ENCODE data around the gene EDDM13.
"Not testable (repeated sequence)": the region's sequence is repeated elsewhere in the genome, so short reads cannot be mapped to it uniquely, and the experiment has no call there.

Gene EDDM13

DNA sequence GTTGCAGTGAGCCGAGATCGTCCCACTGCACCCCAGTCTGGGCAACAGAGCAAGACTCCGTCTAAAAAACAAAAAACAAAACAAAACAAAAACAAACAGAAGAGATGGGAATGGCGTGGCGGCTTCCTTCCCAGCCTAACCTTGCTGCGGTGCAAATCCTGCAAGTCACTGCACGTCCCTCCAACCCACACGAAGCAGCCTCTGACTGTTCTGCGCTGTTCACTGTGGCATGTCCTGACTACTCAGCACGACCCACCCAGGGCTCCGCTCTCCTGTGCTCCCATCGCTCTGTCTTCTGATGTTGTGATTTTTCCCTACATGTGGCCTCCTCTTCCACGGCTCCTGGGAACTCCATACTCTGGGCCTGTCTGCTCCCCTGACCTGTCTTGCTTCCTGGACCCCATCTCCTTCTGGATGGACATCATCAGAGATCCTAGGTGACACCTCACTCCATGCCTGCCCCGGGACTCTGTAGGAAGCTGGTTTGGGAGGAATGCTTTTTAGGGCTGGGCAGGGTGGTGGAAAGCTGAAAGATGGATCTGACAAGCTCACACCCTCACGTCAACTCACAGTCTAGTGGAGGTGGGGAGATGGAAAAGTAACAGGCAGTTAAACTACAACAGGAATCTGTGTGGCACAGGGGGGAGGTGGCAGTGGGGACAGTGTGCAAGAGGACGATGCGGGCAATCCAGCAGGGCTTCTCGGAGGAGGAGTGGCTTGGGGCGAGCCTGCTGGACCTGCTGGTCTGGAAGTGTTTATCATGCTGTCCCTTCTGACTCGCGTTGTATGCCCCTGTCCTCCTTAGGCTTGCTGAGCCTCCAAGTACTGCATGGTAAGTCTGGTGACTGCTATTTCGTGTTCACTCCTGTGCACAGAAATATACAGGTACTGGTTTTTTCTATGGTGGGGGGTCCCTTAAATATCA, 23.2 kb downstream of the EDDM13 start:
- no peak for DNase-seq (ENCODE audit: low read depth)

- no peak for DNase-seq (ENCODE audit: low read depth)
Measured at GRCh38 chr19:56297010-56297409, 24.5 kb downstream of the EDDM13 start.

DNA sequence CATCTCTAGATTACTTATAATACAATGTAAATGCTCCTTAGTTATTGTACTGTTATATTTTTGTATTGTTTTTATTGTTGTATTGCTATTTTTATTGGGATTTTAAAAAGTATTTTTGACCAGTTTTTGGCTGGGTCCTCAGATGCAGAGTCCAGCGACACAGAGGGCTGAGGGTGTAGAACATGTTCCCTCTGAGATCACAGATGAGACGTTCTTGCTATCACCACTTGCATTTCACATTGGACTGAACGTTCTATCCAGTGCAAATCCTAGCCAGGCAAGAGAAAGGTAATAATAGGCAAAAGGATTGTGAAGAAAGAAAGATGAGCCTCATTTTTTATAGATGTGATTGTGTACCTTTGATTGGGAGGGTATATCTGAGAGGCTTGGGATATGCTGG, 27.1 kb downstream of the EDDM13 start:
- no peak for DNase-seq (ENCODE audit: low read depth)

- DNase-seq (ENCODE audit: low read depth): no peak
Measured at GRCh38 chr19:56301155-56301554, 28.6 kb downstream of the EDDM13 start.

DNA sequence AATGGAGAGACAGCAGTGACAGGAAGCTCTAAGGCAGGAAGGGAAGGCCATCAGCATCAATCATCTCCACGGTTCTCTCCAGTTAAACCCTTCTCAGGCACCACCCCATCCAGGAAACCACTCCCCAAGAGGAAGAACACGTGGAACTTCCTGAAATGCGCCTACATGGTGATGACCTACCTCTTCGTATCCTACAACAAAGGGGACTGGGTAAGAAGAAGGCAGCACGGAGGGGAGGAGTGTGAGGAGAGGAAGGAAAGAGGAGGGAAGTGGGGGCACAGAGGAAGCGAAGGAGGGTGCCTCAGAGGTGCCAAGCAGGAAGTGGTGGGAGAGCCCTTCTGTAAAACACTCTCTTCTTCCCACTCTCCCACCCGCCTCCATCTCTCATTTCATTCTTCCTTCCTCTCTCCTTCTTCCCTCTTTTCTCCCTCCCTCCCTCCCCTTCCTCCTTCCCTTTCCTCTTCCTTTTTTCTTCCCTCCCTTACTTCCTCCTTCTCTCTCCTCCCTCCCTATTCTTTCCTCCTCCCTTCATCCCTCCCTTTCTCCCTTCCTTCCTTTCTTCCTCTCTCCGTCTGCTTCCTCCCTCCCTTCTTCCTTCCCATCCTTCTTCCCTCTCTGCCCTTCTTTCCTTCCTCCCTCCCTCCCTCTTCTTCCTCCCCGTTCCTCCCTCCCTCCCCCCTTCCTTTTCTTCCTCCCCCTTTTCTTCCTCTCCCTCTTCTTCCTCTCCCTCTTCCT, 29.5 kb downstream of the EDDM13 start:
- DNase-seq (ENCODE audit: low read depth): no peak

GRCh38 chr19:56304243-56304642, 31.7 kb downstream of the EDDM13 start:
- no peak for DNase-seq (ENCODE audit: low read depth)

GRCh38 chr19:56306016-56306415, 33.5 kb downstream of the EDDM13 start:
- no peak for DNase-seq (ENCODE audit: low read depth)

GRCh38 chr19:56307062-56307461, 34.5 kb downstream of the EDDM13 start:
- DNase-seq (ENCODE audit: low read depth): not testable (repeated sequence)

- no peak for DNase-seq (ENCODE audit: low read depth)
Measured at GRCh38 chr19:56308792-56309191, 36.2 kb downstream of the EDDM13 start.

GRCh38 chr19:56309511-56310185, 37.1 kb downstream of the EDDM13 start:
- DNase-seq (ENCODE audit: low read depth): peak; percentile 3

DNA sequence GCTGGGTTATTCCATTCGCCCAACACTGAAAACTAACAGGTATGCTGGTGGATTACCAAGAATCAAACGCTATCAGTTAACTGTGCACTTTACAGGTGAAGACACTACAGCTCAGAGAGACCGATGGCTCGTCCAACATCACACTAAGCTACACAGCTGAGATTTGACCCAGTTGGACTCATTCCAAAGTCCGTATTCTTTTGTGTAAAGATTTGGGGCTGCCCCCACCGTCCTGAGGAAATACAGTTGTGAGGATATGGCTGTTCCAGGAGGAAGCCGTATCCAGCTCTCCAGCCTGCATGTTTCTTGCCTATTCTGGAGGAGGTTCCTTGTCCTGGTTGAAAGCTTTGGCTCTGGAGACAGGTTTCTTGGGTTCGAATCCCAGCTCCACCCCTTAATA, 37.9 kb downstream of the EDDM13 start:
- no peak for DNase-seq (ENCODE audit: low read depth)

GRCh38 chr19:56312342-56312741, 39.8 kb downstream of the EDDM13 start:
- no peak for DNase-seq (ENCODE audit: low read depth)

GRCh38 chr19:56312787-56313657, 40.5 kb downstream of the EDDM13 start:
- no peak for DNase-seq (ENCODE audit: low read depth)

GRCh38 chr19:56314018-56314380, 41.5 kb downstream of the EDDM13 start:
- DNase-seq (ENCODE audit: low read depth): no peak

GRCh38 chr19:56314381-56315076, 42.0 kb downstream of the EDDM13 start, which contains the start of gene ZSCAN5A:
ZSCAN5A (minus strand) TSS chr19:56314839; CDS start chr19:56225046, 89,793 bp downstream.
- peak; percentile 87 for DNase-seq (ENCODE audit: low read depth)

- DNase-seq (ENCODE audit: low read depth): peak; percentile 98
Measured at GRCh38 chr19:56315077-56315828, 42.7 kb downstream of the EDDM13 start.

GRCh38 chr19:56316728-56317127, 44.2 kb downstream of the EDDM13 start:
- DNase-seq (ENCODE audit: low read depth): no peak

GRCh38 chr19:56317749-56318148, 45.2 kb downstream of the EDDM13 start:
- DNase-seq (ENCODE audit: low read depth): no peak

GRCh38 chr19:56319991-56320390, 47.4 kb downstream of the EDDM13 start:
- no peak for DNase-seq (ENCODE audit: low read depth)

Data from stromal cell of bone marrow (primary cell).